Psoas muscle (tissue), 8 donors: Measurements from ENCODE around the gene MAK. TPM values are rescaled to one million over a fixed set of nuclear protein-coding genes. Genes with fewer than 3 reads are reported as not detected.
"Not testable (repeated sequence)": the region's sequence is repeated elsewhere in the genome, so short reads cannot be mapped to it uniquely, and the experiment has no call there.

ENCODE experiments used
- ATAC-seq, 4 donors: fragments of 200-7000 bp; cut with Tn5 transposase; one replicate each; pipeline ENCODE4 v1.9.1; 2020; ENCODE audit warnings: moderate library complexity in 3 of 4, mild to moderate bottlenecking in 2 of 4
- DNase-seq, 2 donors: peaks; one replicate each; pipeline ENCODE4 v3.0.0-alpha.2; 2020
- H3K27ac ChIP-seq: fragments of 200-600 bp; one replicate; pipeline ENCODE4 v1.8.0; 2022
- H3K27me3 ChIP-seq, 3 donors: fragments of 200-600 bp in 1 of 3; one replicate each; pipeline versions ENCODE4 v1.6.1 to v1.8.0; 2013 to 2022; ENCODE audit warnings: low read length in 2 of 3, mild to moderate bottlenecking in 2 of 3, moderate library complexity in 1 of 3; ENCODE audit not compliant: insufficient read depth in 3 of 3
- H3K36me3 ChIP-seq, 2 donors: fragments of 200-600 bp in 1 of 2; one replicate each; pipeline versions ENCODE4 v1.6.1 to v1.8.0; 2013 to 2022; ENCODE audit warnings: low read depth in 1 of 2, mild to moderate bottlenecking in 1 of 2, moderate library complexity in 1 of 2; ENCODE audit not compliant: insufficient read depth in 1 of 2
- H3K4me1 ChIP-seq: fragments of 200-600 bp; one replicate; pipeline ENCODE4 v1.8.0; 2022
- H3K4me3 ChIP-seq: fragments of 200-600 bp; one replicate; pipeline ENCODE4 v1.8.0; 2022; ENCODE audit warnings: mild to moderate bottlenecking
- H3K9me3 ChIP-seq: fragments of 200-600 bp; one replicate; pipeline ENCODE4 v1.8.0; 2022
- CTCF ChIP-seq: fragments of 200-600 bp; IDR thresholded peaks from one replicate; pipeline ENCODE4 v1.8.0; 2022; ENCODE audit warnings: antibody characterized with exemption
- WGBS, 3 donors: extraction: QIAGEN DNeasy Blood & Tissue Kit; methylation state at CpG; one replicate each; pipeline versions ENCODE4 v1.1.6 to v1.1.7; 2013; 5-methylcytosine and 5-hydroxymethylcytosine counted together
- intact Hi-C, 2 donors: fragments of 100-400 bp; cut with DNase I; formaldehyde crosslinking; loops; one replicate each; pipeline versions ENCODE4 v1.11.0 to v1.14.2; 2022
- polyA plus RNA-seq, 3 donors: library from polyadenylated mRNA; stranded (reverse); fragments of 200-250 nt; gene quantifications; one replicate each; pipeline ENCODE4 v1.2.3, GENCODE V29; 2013
- total RNA-seq, 4 donors: library from RNA; stranded (reverse); fragmentation: NEBNext Ultra II Directional in 2 of 4; extraction: Animal tissue kit (Norgen Biotek cat#: 25700) in 2 of 4; gene quantifications; one replicate each; pipeline versions ENCODE4 v1.2.1 to v1.2.4, GENCODE V29; 2021 to 2023
- donor health status: healthy with polysubstance abuse.
- donor health status: DM: no; HTN: no; CAD: no; lungs with moderate emphysema.
- donor health status: Bipolar disorder and iron deficiency.
- donor health status: healthy.
- donor health status: DM: yes; HTN: yes; CAD: no.
- donor health status: DM: no; HTN: no; CAD: no.
- donor health status: DM: no; HTN: no; CAD: no.
- donor health status: DM: yes; HTN: yes; CAD: no.

MAK gene
- total and polyA plus RNA-seq, 7 donors: 0.01 to 0.09 (median 0.03) TPM; not detected in 4

GRCh38 chr6:10746915-10747250, 91.5 kb downstream of the MAK start:
- Histone ChIP-seq H3K4me1 (peaks cover 22% of the 10 kb centered on the region), H3K4me3 (peak overlapping the region; percentile 74), H3K9me3 (no peaks in the 10 kb centered on the region), H3K27me3 (no peaks in the 10 kb centered on the region), H3K36me3 (peaks cover 3 to 36% of the 10 kb centered on the region in 2 donors), H3K27ac (peak overlapping the region; percentile 83)
- intact Hi-C loops: loop anchor here (1.0 to 2.0 kb wide), 2 partner anchors 24 kb away; partner anchors contain the start of gene TMEM14C (in 2 of the 2)
- ATAC-seq (no peak), DNase-seq (no peak)
- no peak for TF ChIP-seq CTCF
- 28 to 44% (median 32%) methylated on average over 9 of the region's 9 CpGs for WGBS, 3 donors

- peaks cover 22% of the 10 kb centered on the region for H3K4me1 ChIP-seq
- peaks cover 3 to 20% of the 10 kb centered on the region in 2 donors for H3K36me3 ChIP-seq
- ATAC-seq (no peak), DNase-seq (no peak)
- no peak overlapping the region for H3K4me3 ChIP-seq
- intact Hi-C loops: no loop called here
- H3K27ac ChIP-seq: no peak overlapping the region
- no peaks in the 10 kb centered on the region for H3K27me3 ChIP-seq
- TF ChIP-seq CTCF: no peak
- no peaks in the 10 kb centered on the region for H3K9me3 ChIP-seq
- WGBS, 3 donors: 81 to 87% (median 84%) methylated on average over 5 of the region's 5 CpGs
Measured at GRCh38 chr6:10745116-10745515, 93.2 kb downstream of the MAK start.

GRCh38 chr6:10743515-10743914, 94.8 kb downstream of the MAK start:
- H3K4me3 ChIP-seq: no peak overlapping the region
- no peaks in the 10 kb centered on the region for H3K27me3 ChIP-seq
- ATAC-seq: no peak
- H3K27ac ChIP-seq: no peak overlapping the region
- TF ChIP-seq CTCF: no peak
- peaks cover 0 to 7% of the 10 kb centered on the region in 2 donors for H3K36me3 ChIP-seq
- peaks cover 7% of the 10 kb centered on the region for H3K4me1 ChIP-seq
- no peaks in the 10 kb centered on the region for H3K9me3 ChIP-seq
- DNase-seq: no peak
- intact Hi-C loops: no loop called here
- 73 to 85% (median 82%) methylated on average over 6 of the region's 6 CpGs for WGBS, 3 donors

- Histone ChIP-seq H3K36me3 (peaks cover 0 to 7% of the 10 kb centered on the region in 2 donors), H3K27me3 (no peaks in the 10 kb centered on the region), H3K27ac (no peak overlapping the region), H3K4me1 (peaks cover 4% of the 10 kb centered on the region), H3K4me3 (no peak overlapping the region), H3K9me3 (no peaks in the 10 kb centered on the region)
- ATAC-seq: no peak
- no peak for TF ChIP-seq CTCF
- 88 to 91% (median 88%) methylated on average over 12 of the region's 12 CpGs for WGBS, 3 donors
- intact Hi-C loops: no loop called here
- DNase-seq: no peak
Measured at GRCh38 chr6:10742251-10742650, 96.1 kb downstream of the MAK start.

GRCh38 chr6:10741643-10742042, 96.7 kb downstream of the MAK start:
- H3K4me3 ChIP-seq, DNase-seq, H3K27me3 ChIP-seq, intact Hi-C loops, H3K36me3 ChIP-seq, H3K27ac ChIP-seq, H3K4me1 ChIP-seq, H3K9me3 ChIP-seq, ATAC-seq: not testable (repeated sequence)
- 82 to 96% (median 91%) methylated on average over 4 of the region's 4 CpGs for WGBS, 3 donors
